ENCODE measurements around the gene ANO2.

DNA sequence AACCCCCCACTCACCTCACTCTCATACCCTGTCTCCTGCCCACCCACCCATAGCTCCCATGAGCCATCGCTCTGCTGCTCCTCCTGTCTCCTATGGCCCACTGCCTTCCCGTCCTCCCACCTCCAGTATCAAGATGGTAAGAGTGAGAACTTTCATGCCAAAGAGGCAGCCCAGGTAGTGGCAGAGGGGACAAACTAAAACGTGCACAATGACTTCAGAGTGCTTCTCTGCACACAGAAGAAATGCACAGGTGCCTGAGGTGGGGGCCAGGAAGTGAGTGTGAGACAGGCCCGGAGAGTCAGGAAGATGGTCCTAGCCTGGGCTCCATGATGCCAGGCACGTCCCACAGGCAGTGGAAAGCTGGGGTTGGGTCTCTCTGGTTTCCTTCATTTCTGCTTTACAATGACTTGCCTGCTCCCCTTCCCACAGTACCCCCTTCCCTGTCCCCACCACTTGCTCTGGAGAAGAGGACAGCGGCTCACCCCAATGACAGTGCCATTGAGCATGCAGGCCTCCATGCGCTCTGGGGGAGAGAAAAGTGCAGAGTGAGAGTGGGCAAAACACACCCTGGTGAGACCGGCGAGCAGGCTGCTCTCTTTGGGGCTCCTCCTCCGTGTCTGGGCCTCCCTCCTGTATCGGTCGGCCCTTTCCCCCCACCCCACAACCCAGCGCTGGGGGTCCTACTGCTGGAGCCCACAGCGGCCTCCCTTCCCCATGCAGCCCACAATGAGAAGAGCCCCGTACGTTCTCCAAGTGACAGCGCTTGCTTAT is 22.8 kb upstream of the ANO2 start:
- TF ChIP-seq, protein P1, sequence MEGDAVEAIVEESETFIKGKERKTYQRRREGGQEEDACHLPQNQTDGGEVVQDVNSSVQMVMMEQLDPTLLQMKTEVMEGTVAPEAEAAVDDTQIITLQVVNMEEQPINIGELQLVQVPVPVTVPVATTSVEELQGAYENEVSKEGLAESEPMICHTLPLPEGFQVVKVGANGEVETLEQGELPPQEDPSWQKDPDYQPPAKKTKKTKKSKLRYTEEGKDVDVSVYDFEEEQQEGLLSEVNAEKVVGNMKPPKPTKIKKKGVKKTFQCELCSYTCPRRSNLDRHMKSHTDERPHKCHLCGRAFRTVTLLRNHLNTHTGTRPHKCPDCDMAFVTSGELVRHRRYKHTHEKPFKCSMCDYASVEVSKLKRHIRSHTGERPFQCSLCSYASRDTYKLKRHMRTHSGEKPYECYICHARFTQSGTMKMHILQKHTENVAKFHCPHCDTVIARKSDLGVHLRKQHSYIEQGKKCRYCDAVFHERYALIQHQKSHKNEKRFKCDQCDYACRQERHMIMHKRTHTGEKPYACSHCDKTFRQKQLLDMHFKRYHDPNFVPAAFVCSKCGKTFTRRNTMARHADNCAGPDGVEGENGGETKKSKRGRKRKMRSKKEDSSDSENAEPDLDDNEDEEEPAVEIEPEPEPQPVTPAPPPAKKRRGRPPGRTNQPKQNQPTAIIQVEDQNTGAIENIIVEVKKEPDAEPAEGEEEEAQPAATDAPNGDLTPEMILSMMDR (IDR thresholded peaks at IDR 0.05; ENCODE audit: low read depth, low read length, poor library complexity, severe bottlenecking): no peak
- no peak for TF ChIP-seq EZH2phosphoT487 (IDR thresholded peaks at IDR 0.05; ENCODE audit: borderline replicate concordance, low read length)

Data from DOHH2 (cell line).